Stomach (tissue), 9 donors: ENCODE results near the gene SNAP25. TPM values are rescaled to one million over a fixed set of nuclear protein-coding genes. Genes with fewer than 3 reads are reported as not detected.

Source experiments
- DNase-seq, 2 donors: peaks; one replicate each; pipeline versions ENCODE4 v3.0.0 to v3.0.0-alpha.2; 2013 to 2019
- H3K27ac ChIP-seq, 5 donors: fragments of 200-600 bp in 4 of 5; sonication (generic) in 4 of 5; one replicate each; pipeline ENCODE4 v1.5.1; 2013 to 2019; ENCODE audit warnings: mild to moderate bottlenecking in 1 of 5, moderate library complexity in 1 of 5
- H3K27me3 ChIP-seq, 3 donors: fragments of 200-600 bp; sonication (generic); one replicate each; pipeline ENCODE4 v1.5.1; 2017 to 2019; ENCODE audit warnings: mixed run types in 1 of 3
- H3K36me3 ChIP-seq, 4 donors: fragments of 200-600 bp; sonication (generic); 1 replicate in 3 of 4; 2 replicates in 1 of 4; pipeline ENCODE4 v1.5.1; 2016 to 2019
- H3K4me1 ChIP-seq, 4 donors: fragments of 200-600 bp; sonication (generic); one replicate each; pipeline ENCODE4 v1.5.1; 2016 to 2019
- H3K4me3 ChIP-seq, 4 donors: fragments of 200-600 bp; sonication (generic) in 3 of 4; one replicate each; pipeline ENCODE4 v1.5.1; 2016 to 2019; ENCODE audit warnings: mild to moderate bottlenecking in 1 of 4
- H3K9me3 ChIP-seq, 4 donors: fragments of 200-600 bp; sonication (generic); one replicate each; pipeline ENCODE4 v1.5.1; 2016 to 2019
- EP300 ChIP-seq: sonication (generic); formaldehyde crosslinking; IDR thresholded peaks from one replicate; pipeline ENCODE4 v1.6.1; 2017; ENCODE audit warnings: antibody characterized with exemption
- POLR2A ChIP-seq, 4 donors: fragments of 450-650 bp; IDR thresholded peaks; one replicate each; pipeline ENCODE4 v1.6.1; 2016; ENCODE audit warnings: antibody characterized with exemption in 4 of 4, control low read depth in 2 of 4, mild to moderate bottlenecking in 1 of 4, moderate library complexity in 1 of 4
- POLR2AphosphoS5 ChIP-seq, 3 donors: sonication (generic); formaldehyde crosslinking; IDR thresholded peaks; one replicate each; pipeline ENCODE4 v1.6.1; 2016; ENCODE audit warnings: antibody characterized with exemption in 3 of 3
- WGBS, 5 donors: extraction: QIAGEN DNeasy Blood & Tissue Kit in 3 of 5; methylation state at CpG; one replicate each; pipeline versions ENCODE4 v1.1.5 to v1.1.7; 2013 to 2018; 5-methylcytosine and 5-hydroxymethylcytosine counted together
- intact Hi-C: fragments of 100-400 bp; cut with DNase I; formaldehyde crosslinking; loops from one replicate; pipeline ENCODE4 v1.15.1; 2023; ENCODE audit warnings: low total_unique reads
- polyA plus RNA-seq, 3 donors: library from polyadenylated mRNA; stranded (reverse); fragments of 200-250 nt; gene quantifications; one replicate each; pipeline ENCODE4 v1.2.3, GENCODE V29; 2013
- total RNA-seq, 5 donors: library from RNA; depleted of rRNA; stranded (reverse); fragments of >200 nt; gene quantifications; one replicate each; pipeline versions ENCODE4 v1.1.0 to v1.2.3, GENCODE V29; 2014 to 2016
- TF ChIP-seq, protein P1 (sequence below), 7 experiments: fragments of 450-650 bp in 4 of 7; fragments of 200-600 bp in 3 of 7; sonication (generic) in 3 of 7; IDR thresholded peaks; one replicate each; pipeline ENCODE4 v1.5.1; 2016 to 2019; ENCODE audit warnings: antibody characterized with exemption in 7 of 7, control low read depth in 2 of 7, mild to moderate bottlenecking in 1 of 7
- donor health status: healthy with polysubstance abuse.
- donor health status: Bipolar disorder and iron deficiency.
- donor health status: healthy.

The SNAP25 gene
- total and polyA plus RNA-seq, 8 donors = 1.8 to 12.5 (median 2.8) TPM; not detected in 1

GRCh38 chr20:10270630-10271029 is 52.0 kb downstream of the SNAP25 start:
- DNase-seq = no peak
- Histone ChIP-seq H3K4me3 (no peak overlapping the region), H3K27me3 (no peaks in the 10 kb centered on the region), H3K36me3 (no peaks in the 10 kb centered on the region), H3K9me3 (no peaks in the 10 kb centered on the region), H3K4me1 (no peaks in the 10 kb centered on the region), H3K27ac (no peak overlapping the region)
- intact Hi-C loops = no loop called here
- TF ChIP-seq EP300 = no peak
- TF ChIP-seq, protein P1, sequence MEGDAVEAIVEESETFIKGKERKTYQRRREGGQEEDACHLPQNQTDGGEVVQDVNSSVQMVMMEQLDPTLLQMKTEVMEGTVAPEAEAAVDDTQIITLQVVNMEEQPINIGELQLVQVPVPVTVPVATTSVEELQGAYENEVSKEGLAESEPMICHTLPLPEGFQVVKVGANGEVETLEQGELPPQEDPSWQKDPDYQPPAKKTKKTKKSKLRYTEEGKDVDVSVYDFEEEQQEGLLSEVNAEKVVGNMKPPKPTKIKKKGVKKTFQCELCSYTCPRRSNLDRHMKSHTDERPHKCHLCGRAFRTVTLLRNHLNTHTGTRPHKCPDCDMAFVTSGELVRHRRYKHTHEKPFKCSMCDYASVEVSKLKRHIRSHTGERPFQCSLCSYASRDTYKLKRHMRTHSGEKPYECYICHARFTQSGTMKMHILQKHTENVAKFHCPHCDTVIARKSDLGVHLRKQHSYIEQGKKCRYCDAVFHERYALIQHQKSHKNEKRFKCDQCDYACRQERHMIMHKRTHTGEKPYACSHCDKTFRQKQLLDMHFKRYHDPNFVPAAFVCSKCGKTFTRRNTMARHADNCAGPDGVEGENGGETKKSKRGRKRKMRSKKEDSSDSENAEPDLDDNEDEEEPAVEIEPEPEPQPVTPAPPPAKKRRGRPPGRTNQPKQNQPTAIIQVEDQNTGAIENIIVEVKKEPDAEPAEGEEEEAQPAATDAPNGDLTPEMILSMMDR (IDR thresholded peaks at IDR 0.05) = no peak
- no peak for TF ChIP-seq POLR2AphosphoS5 (IDR thresholded peaks at IDR 0.05)
- TF ChIP-seq POLR2A (IDR thresholded peaks at IDR 0.05) = no peak

DNA sequence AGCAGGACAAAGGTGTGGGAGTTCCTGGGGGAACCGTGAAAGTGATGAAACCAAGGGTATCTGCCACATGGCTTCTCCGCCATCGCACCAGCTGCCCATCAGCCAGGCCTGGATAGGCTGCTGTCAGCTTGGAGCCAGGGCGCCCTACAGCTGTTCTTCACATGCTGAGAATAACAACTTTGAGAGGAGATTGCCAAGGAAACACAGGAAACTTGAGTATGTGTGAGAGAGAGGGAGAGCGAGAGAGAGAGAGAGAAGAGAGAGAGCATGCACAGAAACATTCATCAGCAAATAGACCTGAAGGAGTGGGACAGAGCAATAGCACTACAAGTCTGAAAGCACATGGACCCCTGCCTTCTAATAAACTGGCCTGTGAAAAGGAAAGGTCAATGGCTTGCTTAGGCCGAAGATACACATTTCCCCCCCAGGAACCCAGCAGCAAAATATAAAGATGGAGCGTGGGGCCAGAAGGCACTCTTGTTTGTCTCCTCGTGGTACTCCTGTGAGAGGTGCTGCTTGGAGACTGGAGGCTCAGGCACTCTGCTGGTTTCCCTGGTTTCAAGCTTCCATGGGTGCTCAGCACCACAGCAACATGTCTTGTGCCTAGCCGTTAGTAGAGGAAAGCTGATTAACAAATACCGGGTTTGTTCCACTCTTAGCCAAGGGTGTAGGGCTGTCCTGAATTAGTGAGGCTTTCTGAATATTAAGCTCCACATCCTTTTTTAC is 53.0 kb downstream of the SNAP25 start:
- no peaks in the 10 kb centered on the region for H3K27me3 ChIP-seq
- TF ChIP-seq EP300 (no peak), POLR2AphosphoS5 (IDR thresholded peaks at IDR 0.05) (no peak)
- no peaks in the 10 kb centered on the region for H3K9me3 ChIP-seq
- WGBS, 5 donors = 71 to 84% (median 77%) methylated on average over 10 of the region's 10 CpGs
- H3K36me3 ChIP-seq = no peaks in the 10 kb centered on the region
- intact Hi-C loops = no loop called here
- no peak overlapping the region for H3K4me3 ChIP-seq
- peak in 1 of 2 donors; percentile 23 for DNase-seq
- no peaks in the 10 kb centered on the region for H3K4me1 ChIP-seq
- H3K27ac ChIP-seq = no peak overlapping the region

- intact Hi-C loops = no loop called here
- TF ChIP-seq, protein P1 (IDR thresholded peaks at IDR 0.05) = no peak
- TF ChIP-seq EP300 (no peak), POLR2AphosphoS5 (IDR thresholded peaks at IDR 0.05) (no peak), POLR2A (IDR thresholded peaks at IDR 0.05) (no peak)
- Histone ChIP-seq H3K4me1 (no peaks in the 10 kb centered on the region), H3K4me3 (no peak overlapping the region), H3K9me3 (no peaks in the 10 kb centered on the region), H3K36me3 (no peaks in the 10 kb centered on the region), H3K27me3 (no peaks in the 10 kb centered on the region), H3K27ac (no peak overlapping the region)
- DNase-seq = no peak
- WGBS, 5 donors = 35 to 67% (median 45%) methylated on average over 6 of the region's 6 CpGs
Observed at GRCh38 chr20:10276878-10277580, 58.4 kb downstream of the SNAP25 start.

DNA sequence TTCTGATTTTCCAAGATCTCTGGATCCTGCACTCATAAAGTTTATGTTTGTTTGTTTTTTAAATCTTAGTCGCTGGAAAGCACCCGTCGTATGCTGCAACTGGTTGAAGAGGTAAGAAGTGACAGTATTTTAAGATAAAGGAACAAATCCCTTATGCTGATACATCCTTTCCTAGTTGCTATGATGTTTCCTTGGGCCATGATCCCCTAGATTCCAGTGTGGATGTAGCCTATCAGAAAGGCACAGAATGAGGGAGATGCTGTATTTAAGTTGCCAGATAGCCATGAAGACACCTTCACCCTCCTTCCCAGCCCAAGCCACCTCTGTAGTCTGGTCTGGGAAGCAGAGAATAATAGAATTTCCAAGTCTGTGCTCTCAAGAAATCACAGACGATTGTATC is 59.0 kb downstream of the SNAP25 start:
- no peak overlapping the region for H3K27ac ChIP-seq
- intact Hi-C loops = no loop called here
- TF ChIP-seq POLR2AphosphoS5 (IDR thresholded peaks at IDR 0.05) (no peak), POLR2A (IDR thresholded peaks at IDR 0.05) (no peak), EP300 (no peak)
- TF ChIP-seq, protein P1 (IDR thresholded peaks at IDR 0.05) = no peak
- DNase-seq = no peak
- no peaks in the 10 kb centered on the region for H3K27me3 ChIP-seq
- H3K36me3 ChIP-seq = no peaks in the 10 kb centered on the region
- no peaks in the 10 kb centered on the region for H3K9me3 ChIP-seq
- H3K4me1 ChIP-seq = no peaks in the 10 kb centered on the region
- no peak overlapping the region for H3K4me3 ChIP-seq
- WGBS, 5 donors = 29 to 62% (median 48%) methylated on average over 4 of the region's 4 CpGs

- intact Hi-C loops = no loop called here
Observed at GRCh38 chr20:10278412-10278811, 59.8 kb downstream of the SNAP25 start.

More at GRCh38 chr20:10278412-10278811, 59.8 kb downstream of the SNAP25 start:
- Histone ChIP-seq H3K4me3 (no peak overlapping the region), H3K27me3 (no peaks in the 10 kb centered on the region), H3K9me3 (no peaks in the 10 kb centered on the region), H3K4me1 (no peaks in the 10 kb centered on the region), H3K27ac (no peak overlapping the region), H3K36me3 (no peaks in the 10 kb centered on the region)
- DNase-seq = no peak
- TF ChIP-seq POLR2AphosphoS5 (IDR thresholded peaks at IDR 0.05) (no peak), EP300 (no peak), POLR2A (IDR thresholded peaks at IDR 0.05) (no peak)
- TF ChIP-seq, protein P1 (IDR thresholded peaks at IDR 0.05) = no peak
- 32 to 67% (median 40%) methylated on average over 4 of the region's 4 CpGs for WGBS, 5 donors
